ENCODE results near the gene GAN.

Gene GAN

GRCh38 chr16:81283044-81283443 lies 31.7 kb upstream of the GAN start:
- H3K27ac ChIP-seq = no peak overlapping the region
- no peak for TF ChIP-seq CTCF (conservative IDR thresholded peaks at IDR 0.05)

GRCh38 chr16:81284995-81285600 lies 29.7 kb upstream of the GAN start:
- TF ChIP-seq CTCF (conservative IDR thresholded peaks at IDR 0.05) = no peak
- H3K27ac ChIP-seq = no peak overlapping the region

- no peak overlapping the region for H3K27ac ChIP-seq
- TF ChIP-seq CTCF (conservative IDR thresholded peaks at IDR 0.05) = no peak
Observed at GRCh38 chr16:81286190-81286589, 28.6 kb upstream of the GAN start.

GRCh38 chr16:81291117-81291516 lies 23.6 kb upstream of the GAN start:
- no peak for TF ChIP-seq CTCF (conservative IDR thresholded peaks at IDR 0.05)

GRCh38 chr16:81292936-81293335 lies 21.8 kb upstream of the GAN start:
- no peak overlapping the region for H3K27ac ChIP-seq
- TF ChIP-seq CTCF (conservative IDR thresholded peaks at IDR 0.05) = no peak

More at GRCh38 chr16:81291117-81291516, 23.6 kb upstream of the GAN start:
- no peak overlapping the region for H3K27ac ChIP-seq

GRCh38 chr16:81293909-81294802 lies 20.6 kb upstream of the GAN start:
- no peak for TF ChIP-seq CTCF (conservative IDR thresholded peaks at IDR 0.05)
- H3K27ac ChIP-seq = no peak overlapping the region

GRCh38 chr16:81296631-81297030 lies 18.1 kb upstream of the GAN start:
- TF ChIP-seq CTCF (conservative IDR thresholded peaks at IDR 0.05) = no peak
- no peak overlapping the region for H3K27ac ChIP-seq
